AG09309 (cell line): Measurements from ENCODE around the gene CDH16.

Experiments
- DNase-seq: peaks from one replicate; pipeline ENCODE4 v3.0.0-alpha.2; 2010; ENCODE audit warnings: low read depth
- H3K4me3 ChIP-seq: 2 replicates; pipeline ENCODE4 v1.5.1; 2011; ENCODE audit warnings: mild to moderate bottlenecking, low read depth, low read length, moderate library complexity; ENCODE audit not compliant: control insufficient read depth
- TF ChIP-seq, protein P1 (sequence below): IDR thresholded peaks from 2 replicates; pipeline ENCODE4 v1.5.1; 2011; ENCODE audit warnings: mild to moderate bottlenecking, low read depth, low read length, inconsistent platforms; ENCODE audit not compliant: insufficient read depth, control insufficient read depth; ENCODE audit errors: missing control alignments

CDH16 gene

DNA sequence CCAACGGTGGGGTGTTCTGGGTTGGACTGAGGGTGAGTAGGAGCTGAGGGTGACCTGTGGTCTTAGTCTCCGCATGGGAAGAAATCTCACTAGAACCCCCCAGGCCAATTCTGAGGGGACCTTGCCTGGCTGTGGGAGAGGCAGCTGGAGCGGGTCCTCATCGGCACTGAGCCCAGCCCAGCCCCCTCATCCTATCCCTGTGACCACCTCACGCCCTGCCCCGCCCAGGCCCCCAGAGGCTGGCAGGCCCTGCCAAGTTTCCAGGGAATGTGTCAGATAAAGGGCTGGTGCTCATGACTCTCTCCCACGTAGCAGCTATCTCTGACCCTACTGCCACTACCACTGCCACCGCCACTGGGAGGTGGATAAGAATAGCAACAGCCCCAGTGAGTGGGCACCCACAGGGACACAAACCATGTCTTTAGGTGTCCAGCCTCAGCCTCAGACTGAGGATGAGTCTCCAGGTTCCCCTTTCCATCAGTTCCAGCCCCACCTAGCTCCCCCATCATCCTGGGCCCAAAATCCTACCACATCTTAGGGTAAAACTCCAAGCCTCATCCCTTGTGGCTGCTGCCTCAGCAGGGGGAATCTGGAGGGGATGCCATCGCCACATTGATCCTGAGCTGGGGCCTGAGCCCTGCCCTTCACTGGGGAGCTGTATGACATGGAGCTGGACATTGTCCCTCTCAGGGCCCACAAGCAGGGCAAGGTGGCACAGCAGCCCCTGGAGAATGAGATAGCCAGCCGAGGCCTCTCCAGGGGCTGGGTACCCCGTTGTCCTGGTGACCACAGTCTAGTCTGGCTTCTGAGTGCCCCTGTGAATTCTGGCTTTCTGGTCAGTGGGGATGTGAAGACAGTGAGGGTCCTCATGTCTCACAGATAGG is 14.9 kb downstream of the CDH16 start:
- TF ChIP-seq, protein P1, sequence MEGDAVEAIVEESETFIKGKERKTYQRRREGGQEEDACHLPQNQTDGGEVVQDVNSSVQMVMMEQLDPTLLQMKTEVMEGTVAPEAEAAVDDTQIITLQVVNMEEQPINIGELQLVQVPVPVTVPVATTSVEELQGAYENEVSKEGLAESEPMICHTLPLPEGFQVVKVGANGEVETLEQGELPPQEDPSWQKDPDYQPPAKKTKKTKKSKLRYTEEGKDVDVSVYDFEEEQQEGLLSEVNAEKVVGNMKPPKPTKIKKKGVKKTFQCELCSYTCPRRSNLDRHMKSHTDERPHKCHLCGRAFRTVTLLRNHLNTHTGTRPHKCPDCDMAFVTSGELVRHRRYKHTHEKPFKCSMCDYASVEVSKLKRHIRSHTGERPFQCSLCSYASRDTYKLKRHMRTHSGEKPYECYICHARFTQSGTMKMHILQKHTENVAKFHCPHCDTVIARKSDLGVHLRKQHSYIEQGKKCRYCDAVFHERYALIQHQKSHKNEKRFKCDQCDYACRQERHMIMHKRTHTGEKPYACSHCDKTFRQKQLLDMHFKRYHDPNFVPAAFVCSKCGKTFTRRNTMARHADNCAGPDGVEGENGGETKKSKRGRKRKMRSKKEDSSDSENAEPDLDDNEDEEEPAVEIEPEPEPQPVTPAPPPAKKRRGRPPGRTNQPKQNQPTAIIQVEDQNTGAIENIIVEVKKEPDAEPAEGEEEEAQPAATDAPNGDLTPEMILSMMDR, result no peak
- no peak for DNase-seq
- no peak overlapping the region for H3K4me3 ChIP-seq

DNA sequence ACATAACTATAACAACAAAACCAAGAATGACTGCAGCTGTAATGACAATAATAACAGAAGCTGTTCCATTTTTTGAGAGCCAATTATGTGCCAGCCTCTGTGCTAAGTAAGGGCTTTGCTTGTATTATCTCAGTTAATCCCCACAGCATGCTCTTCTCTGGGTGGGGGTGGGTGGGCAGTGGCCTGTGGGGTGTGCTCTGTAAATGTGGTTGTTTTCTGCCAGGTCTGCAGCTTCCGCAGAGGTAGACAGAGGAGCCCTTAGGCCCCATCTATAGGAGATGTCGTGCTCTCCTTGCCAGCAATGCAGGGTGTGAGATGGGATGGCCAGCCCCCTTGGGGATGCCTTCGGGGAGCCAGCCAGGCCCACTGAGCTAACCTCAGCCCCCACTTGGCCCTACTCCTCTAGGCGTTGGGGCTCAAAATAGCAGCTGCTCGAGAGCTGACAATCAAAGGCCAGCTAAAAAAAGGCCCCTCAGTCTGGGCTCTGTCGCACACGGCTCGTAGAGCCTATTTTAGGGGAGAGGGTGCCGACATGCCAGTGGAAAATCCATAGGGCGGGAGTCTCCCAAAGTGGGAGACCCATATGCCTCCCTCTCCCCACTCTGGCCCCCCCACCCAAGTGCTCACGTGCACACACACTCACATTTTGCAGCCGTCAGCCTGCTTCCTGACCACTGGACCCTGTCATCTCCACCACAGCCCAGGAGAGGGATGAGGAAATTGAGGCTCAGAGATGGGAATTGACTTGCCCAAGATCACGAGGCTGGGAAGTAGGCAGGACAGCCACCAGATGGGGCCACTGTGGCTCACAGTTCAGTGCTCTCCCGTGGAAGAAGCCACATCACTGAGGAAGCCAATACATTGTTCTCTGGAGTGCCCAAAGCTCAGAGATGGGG is 15.8 kb downstream of the CDH16 start:
- DNase-seq, result no peak
- TF ChIP-seq, protein P1, result no peak
- H3K4me3 ChIP-seq, result no peak overlapping the region

DNA sequence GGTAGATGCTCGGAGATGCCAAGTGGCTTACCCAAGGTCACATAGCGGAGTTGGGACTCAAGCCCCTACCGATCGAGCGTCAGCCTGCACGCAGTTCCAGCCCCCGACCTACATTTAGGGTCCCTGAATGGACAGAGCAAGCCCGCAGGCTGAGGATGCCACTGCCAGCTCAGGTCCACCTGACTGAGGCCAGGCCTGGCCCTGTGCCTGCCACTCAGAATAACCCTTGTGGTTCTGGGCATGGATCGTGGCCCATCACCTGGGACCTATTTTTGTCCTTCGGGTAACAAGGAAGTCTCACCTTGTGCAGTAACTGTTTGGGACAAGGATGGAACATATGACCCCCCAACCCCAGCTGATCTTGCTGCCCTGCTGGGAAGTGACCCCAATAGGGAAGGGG is 17.1 kb downstream of the CDH16 start:
- H3K4me3 ChIP-seq, result no peak overlapping the region
- TF ChIP-seq, protein P1, result no peak
- no peak for DNase-seq

DNA sequence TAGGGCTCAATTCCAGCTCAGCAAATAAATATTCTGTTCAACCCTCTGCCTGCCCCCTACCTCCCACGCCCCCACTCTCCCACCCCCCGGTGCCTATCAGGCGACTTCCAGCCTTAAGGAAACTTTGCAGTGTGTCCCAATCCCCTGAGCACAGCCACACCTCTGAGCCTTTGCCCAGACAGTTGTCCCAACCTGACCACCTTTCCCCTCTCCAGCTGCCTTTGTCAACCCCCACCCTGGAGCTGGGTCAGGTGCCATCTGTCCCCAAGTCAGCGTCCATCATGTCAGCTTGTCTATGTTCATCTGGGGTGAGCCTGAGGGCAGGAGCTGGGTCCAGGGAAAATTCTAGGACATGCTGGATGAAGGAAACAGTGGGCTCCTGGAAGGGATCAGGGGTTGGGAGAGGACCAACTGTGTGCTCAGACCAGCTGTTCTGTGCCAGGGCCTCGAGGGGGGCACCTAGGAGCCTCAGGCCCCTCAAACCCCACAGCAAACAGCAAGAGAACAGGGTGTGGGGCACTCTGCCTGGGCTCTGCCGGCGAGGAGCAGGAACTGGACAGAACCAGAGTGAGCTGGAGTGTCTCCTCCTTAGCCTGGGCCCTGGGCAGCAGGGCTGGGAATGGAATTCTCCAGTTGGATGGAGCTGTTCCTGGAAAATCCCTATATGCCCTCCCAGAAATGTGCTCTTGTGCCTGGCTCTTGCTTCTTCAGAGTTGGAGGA is 17.8 kb downstream of the CDH16 start:
- no peak overlapping the region for H3K4me3 ChIP-seq
- TF ChIP-seq, protein P1, result no peak
- no peak for DNase-seq

DNA sequence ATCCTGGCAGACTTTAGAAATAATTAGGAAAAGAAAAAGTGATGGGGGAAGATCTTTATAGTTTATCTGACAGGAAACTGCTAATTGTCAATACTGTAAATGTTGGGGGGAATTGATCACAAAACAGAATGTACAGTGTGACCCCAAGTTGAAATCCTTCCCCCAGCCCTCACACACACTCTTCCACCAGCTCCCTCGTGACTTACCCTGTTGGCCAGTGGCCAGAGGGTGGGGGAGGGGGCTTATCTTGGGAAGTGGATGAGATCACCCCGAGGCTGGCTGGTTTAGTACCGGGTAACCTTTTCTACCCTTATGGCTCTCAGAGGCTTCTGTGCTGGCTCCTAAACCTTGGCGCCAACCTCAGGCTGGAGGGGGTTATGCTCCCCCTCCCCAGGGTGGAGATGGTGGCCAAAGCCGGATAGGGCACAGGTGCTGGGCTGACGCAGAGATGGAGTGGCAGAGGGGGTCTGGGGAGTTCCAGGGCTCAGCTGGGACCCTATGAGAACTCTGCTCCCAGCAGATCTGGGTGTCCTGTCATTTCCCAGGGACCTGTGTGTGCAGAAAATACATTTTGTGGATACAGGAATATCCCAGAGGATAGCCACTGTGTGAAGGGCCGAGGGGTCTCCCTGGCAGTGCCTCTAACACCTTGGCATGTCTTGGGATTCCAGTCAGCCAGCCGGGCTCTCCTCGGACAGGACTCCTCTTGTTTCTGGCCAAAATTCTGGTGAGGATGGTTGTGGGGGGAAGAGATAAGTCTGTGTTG is 18.6 kb downstream of the CDH16 start:
- no peak for DNase-seq
- no peak overlapping the region for H3K4me3 ChIP-seq
- TF ChIP-seq, protein P1, result no peak
